Measurements from ENCODE around the gene CCNJL.

The CCNJL gene

DNA sequence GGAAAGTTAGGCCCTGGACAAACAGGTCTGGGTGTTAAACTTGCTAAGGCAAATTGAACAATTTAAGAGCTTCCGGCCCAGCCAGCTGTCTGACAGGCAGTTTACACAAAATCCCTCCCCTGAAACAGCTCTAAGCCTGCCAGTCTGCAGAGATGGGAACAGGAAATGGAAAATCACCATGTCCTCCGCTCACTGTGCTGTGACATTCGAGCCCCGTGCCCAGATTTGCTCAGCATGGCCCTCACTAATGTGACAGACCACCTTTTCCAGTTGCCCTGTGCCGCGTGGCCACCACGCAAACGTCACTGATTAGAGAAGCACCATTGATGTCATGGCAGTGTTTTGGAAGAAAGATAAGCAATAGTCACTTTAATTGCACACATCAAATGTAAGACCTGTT, 41.0 kb downstream of the CCNJL start:
- no peak for DNase-seq (ENCODE audit: extremely low read depth, low read depth)
- TF ChIP-seq, protein P1, sequence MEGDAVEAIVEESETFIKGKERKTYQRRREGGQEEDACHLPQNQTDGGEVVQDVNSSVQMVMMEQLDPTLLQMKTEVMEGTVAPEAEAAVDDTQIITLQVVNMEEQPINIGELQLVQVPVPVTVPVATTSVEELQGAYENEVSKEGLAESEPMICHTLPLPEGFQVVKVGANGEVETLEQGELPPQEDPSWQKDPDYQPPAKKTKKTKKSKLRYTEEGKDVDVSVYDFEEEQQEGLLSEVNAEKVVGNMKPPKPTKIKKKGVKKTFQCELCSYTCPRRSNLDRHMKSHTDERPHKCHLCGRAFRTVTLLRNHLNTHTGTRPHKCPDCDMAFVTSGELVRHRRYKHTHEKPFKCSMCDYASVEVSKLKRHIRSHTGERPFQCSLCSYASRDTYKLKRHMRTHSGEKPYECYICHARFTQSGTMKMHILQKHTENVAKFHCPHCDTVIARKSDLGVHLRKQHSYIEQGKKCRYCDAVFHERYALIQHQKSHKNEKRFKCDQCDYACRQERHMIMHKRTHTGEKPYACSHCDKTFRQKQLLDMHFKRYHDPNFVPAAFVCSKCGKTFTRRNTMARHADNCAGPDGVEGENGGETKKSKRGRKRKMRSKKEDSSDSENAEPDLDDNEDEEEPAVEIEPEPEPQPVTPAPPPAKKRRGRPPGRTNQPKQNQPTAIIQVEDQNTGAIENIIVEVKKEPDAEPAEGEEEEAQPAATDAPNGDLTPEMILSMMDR (IDR thresholded peaks at IDR 0.05; ENCODE audit: low read depth, low read length): no peak

DNA sequence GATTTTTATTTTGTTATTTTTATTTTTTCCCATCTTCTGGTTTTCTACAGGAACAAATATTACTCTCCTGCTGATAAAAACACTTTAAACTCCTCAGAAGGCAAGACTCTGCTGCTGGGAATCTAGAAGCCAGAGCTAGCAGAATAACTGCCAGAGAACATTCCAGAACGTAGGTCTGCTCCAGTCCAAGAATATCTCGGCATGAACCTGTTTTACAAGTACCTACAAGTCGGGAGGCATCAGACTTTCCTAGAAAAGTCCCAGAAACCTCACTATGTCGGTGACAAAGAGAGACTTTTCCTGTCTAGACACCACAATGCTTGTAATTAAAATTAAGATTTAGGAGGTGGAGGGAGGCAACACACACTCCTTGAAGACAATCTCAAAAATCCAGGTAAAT, 41.7 kb downstream of the CCNJL start:
- TF ChIP-seq, protein P1 (IDR thresholded peaks at IDR 0.05; ENCODE audit: low read depth, low read length): no peak
- no peak for DNase-seq (ENCODE audit: extremely low read depth, low read depth)

DNA sequence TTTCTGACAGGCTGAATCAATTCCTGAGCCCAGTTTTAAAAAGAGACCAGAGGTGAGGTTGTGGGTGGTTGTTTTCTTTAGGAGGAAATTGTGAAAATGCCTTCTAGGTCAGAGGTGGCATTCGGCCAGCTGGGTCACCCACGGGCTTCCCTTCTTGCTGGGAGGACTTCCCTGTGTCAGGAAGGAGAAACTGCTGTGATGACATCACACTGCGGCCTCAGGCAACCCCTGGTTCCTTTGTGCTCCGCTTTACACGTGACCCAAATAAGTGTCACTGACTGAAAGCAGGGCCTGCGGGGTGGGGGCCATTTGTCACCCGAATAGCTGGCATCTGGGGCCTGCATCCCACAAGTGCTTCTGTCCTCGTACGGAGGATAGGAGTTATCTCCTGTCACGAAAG, 43.3 kb downstream of the CCNJL start:
- TF ChIP-seq, protein P1 (IDR thresholded peaks at IDR 0.05; ENCODE audit: low read depth, low read length): no peak
- DNase-seq (ENCODE audit: extremely low read depth, low read depth): peak; percentile 7

DNA sequence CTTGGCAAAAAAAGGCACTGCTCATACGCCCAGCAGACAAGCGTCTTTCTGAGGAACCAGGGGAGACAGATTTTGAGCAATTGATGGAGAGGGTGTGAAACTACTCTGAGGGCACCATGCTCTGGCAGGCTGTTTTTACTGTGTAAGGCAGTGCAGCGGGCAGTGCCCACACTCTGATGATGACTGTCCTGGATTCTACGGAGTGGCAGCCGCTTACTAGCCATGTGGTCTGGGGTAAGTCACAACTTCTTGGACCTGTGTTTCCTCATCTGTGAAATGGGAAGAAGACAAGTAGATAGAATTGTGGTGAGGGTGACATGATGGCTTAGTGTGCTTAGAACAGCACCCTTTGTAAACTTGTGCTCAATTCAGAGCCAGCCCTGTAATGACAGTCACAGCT, 44.2 kb downstream of the CCNJL start:
- no peak for DNase-seq (ENCODE audit: extremely low read depth, low read depth)
- TF ChIP-seq, protein P1 (IDR thresholded peaks at IDR 0.05; ENCODE audit: low read depth, low read length): no peak

DNA sequence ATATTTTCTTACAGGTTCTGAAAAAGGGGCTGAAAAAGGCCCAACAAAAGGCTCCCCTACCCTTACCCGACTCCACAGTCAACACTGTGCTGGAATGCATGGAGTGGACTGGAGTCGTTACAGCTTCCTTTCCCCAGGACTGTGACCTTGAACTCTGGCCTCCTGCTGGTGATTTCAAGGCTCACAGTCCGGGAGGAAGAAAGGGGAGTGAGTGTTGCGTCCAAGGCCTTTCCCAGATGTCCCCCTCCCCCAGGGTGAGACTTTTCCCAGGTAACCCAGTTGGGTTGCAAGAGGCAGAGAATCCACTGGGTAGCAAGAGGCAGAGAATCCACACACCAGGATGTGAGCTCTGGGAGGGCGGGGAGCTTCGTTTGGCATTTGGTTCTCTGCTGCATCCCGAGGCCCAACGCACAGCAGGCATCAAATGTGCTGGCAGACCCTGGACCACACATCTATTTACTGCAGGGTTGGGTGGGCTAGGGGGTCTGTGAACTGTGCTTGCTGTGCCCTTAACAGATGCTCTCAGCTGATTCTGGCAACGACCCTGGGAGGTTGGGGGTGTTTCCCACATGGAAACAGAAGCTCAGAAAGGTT, 45.5 kb downstream of the CCNJL start:
- no peak for DNase-seq (ENCODE audit: extremely low read depth, low read depth)
- TF ChIP-seq, protein P1 (IDR thresholded peaks at IDR 0.05; ENCODE audit: low read depth, low read length): no peak

DNA sequence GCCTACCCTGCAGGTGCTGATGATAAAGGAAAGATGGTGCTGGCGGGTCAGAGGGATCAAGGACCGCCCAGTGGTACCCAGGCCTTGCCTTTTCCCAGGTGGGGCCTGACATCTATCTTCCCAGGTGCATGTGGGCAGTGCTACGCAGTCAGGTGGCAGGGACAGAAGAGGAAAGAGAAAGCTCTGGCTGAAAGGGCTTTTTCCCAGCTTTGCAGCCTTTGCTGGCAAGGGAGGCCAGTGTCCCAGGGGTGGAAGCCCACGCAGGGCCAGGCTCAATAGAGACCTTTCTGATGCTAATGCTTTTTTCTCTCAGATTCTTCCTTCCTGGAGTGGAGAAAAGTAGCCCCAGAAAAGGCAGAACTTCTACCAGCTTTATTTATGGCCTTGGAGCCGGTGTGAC, 46.3 kb downstream of the CCNJL start:
- TF ChIP-seq, protein P1 (IDR thresholded peaks at IDR 0.05; ENCODE audit: low read depth, low read length): no peak
- no peak for DNase-seq (ENCODE audit: extremely low read depth, low read depth)

DNA sequence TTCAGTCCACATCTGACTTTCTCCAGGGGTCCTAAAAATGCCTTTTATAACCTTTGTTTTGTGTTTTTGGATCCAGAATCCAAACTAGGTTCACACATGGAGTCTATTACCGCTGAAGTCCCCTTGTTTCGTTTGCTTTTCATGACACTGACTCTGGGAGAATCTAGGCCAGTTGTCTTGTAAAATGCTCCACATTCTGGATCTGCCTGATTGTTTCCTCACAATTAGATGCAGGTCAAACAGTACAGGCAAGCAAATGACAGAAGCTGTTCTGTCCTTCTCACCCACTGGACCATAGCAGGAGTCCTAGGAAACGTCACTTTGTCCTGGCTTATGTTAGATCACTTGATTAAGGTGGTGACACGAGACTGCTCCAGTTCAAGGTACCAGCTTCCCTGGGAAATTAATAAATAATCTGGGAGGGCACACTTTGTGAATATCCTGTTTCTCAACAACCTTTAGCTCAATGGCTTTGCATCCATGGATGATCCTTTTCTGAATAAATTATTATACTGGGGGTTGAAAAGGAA, 49.0 kb downstream of the CCNJL start:
- TF ChIP-seq, protein P1 (IDR thresholded peaks at IDR 0.05; ENCODE audit: low read depth, low read length): no peak
- DNase-seq (ENCODE audit: extremely low read depth, low read depth): no peak
